ENCODE measurements around the gene ZNF385D.

DNA sequence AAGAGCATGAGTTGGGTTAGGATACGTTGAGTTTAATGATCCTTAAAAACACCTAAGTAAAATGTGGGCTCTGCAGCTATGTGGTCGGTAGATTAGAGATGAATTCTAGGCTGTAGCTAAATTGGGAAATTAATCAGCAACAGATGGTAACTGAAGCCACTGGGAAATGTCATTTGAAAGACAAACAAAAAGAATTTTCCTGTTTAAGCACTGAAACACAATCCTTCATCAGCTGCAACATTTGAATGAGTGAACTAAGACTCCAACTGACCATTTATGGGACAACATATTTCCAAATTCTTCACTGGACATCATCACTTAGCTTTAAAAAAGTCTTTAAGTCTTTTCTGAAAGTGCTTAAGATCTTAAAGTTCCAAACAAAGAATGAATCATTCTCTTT is 226.9 kb downstream of the ZNF385D start:
- TF ChIP-seq GLIS3 (CRISPR knock-in tag; IDR thresholded peaks at IDR 0.05) (no peak), TSHZ2 (CRISPR knock-in tag; IDR thresholded peaks at IDR 0.05) (peak; percentile 40; the same call in 1 of the 2 replicates), ZC3H10 (CRISPR knock-in tag; IDR thresholded peaks at IDR 0.05) (no peak), PATZ1 (CRISPR knock-in tag; IDR thresholded peaks at IDR 0.05; ENCODE audit: borderline replicate concordance) (no peak), ARNTL (CRISPR knock-in tag; IDR thresholded peaks at IDR 0.05; ENCODE audit: borderline replicate concordance, low read depth) (no peak), OSR1 (CRISPR knock-in tag; IDR thresholded peaks at IDR 0.05) (no peak), RARB (CRISPR knock-in tag; IDR thresholded peaks at IDR 0.05) (no peak), ZFP3 (CRISPR knock-in tag; IDR thresholded peaks at IDR 0.05) (no peak)
- TF ChIP-seq, protein P1, sequence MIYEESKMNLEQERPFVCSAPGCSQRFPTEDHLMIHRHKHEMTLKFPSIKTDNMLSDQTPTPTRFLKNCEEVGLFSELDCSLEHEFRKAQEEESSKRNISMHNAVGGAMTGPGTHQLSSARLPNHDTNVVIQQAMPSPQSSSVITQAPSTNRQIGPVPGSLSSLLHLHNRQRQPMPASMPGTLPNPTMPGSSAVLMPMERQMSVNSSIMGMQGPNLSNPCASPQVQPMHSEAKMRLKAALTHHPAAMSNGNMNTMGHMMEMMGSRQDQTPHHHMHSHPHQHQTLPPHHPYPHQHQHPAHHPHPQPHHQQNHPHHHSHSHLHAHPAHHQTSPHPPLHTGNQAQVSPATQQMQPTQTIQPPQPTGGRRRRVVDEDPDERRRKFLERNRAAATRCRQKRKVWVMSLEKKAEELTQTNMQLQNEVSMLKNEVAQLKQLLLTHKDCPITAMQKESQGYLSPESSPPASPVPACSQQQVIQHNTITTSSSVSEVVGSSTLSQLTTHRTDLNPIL (CRISPR knock-in tag; IDR thresholded peaks at IDR 0.05; ENCODE audit: low read depth), result no peak

Measured in SK-N-SH treated with all-trans-retinoic acid at 6 μM for 48 hours (cell line).